IPS DF 6.9 (cell line): ENCODE results near the gene APBB2.

Experiments
- DNase-seq: peaks from one replicate; pipeline ENCODE4 v3.0.0-alpha.2; 2013; ENCODE audit warnings: low read depth, low spot score
- H3K27ac ChIP-seq: one replicate; pipeline ENCODE4 v1.5.1; 2013; ENCODE audit warnings: low read length, control low read depth
- H3K27me3 ChIP-seq: 2 replicates; pipeline ENCODE4 v1.6.1; 2013; ENCODE audit warnings: mild to moderate bottlenecking, low read length; ENCODE audit not compliant: control insufficient read depth, insufficient read depth
- H3K36me3 ChIP-seq: 2 replicates; pipeline ENCODE4 v1.6.1; 2013; ENCODE audit warnings: low read length; ENCODE audit not compliant: control insufficient read depth, insufficient read depth
- H3K4me1 ChIP-seq: 2 replicates; pipeline ENCODE4 v1.6.1; 2013; ENCODE audit warnings: low read length; ENCODE audit not compliant: control insufficient read depth, insufficient read depth
- H3K4me3 ChIP-seq: 2 replicates; pipeline ENCODE4 v1.5.1; 2013; ENCODE audit warnings: mild to moderate bottlenecking, low read length
- H3K9me3 ChIP-seq: 2 replicates; pipeline ENCODE4 v1.6.1; 2013; ENCODE audit warnings: low read length, inconsistent platforms; ENCODE audit not compliant: control insufficient read depth, insufficient read depth
- WGBS: extraction: QIAGEN DNeasy Blood & Tissue Kit; methylation state at CpG from one replicate; pipeline ENCODE4 v1.1.7; 2013; ENCODE audit warnings: mixed read lengths, missing lambda C conversion rate; ENCODE audit not compliant: insufficient read length, insufficient coverage; 5-methylcytosine and 5-hydroxymethylcytosine counted together

APBB2 gene

GRCh38 chr4:41108481-41108880 is 105.9 kb downstream of the APBB2 start:
- WGBS: no CpG with 5 or more reads among the region's 3 CpGs
- no peaks in the 10 kb centered on the region for H3K9me3 ChIP-seq
- H3K4me3 ChIP-seq: no peak overlapping the region
- H3K36me3 ChIP-seq: no peaks in the 10 kb centered on the region
- no peak for DNase-seq
- H3K4me1 ChIP-seq: no peaks in the 10 kb centered on the region
- H3K27me3 ChIP-seq: no peaks in the 10 kb centered on the region
- H3K27ac ChIP-seq: no peak overlapping the region

- WGBS: no CpG with 5 or more reads among the region's 7 CpGs
- no peaks in the 10 kb centered on the region for H3K27me3 ChIP-seq
- no peak overlapping the region for H3K4me3 ChIP-seq
- H3K27ac ChIP-seq: no peak overlapping the region
- no peak for DNase-seq
- no peaks in the 10 kb centered on the region for H3K36me3 ChIP-seq
- H3K9me3 ChIP-seq: no peaks in the 10 kb centered on the region
- no peaks in the 10 kb centered on the region for H3K4me1 ChIP-seq
Observed at GRCh38 chr4:41106694-41107419, 107.5 kb downstream of the APBB2 start.

- H3K9me3 ChIP-seq: no peaks in the 10 kb centered on the region
- DNase-seq: no peak
- no peak overlapping the region for H3K27ac ChIP-seq
Observed at GRCh38 chr4:41106081-41106480, 108.3 kb downstream of the APBB2 start.

GRCh38 chr4:41104155-41104554 is 110.2 kb downstream of the APBB2 start:
- H3K4me1 ChIP-seq: no peaks in the 10 kb centered on the region
- no peaks in the 10 kb centered on the region for H3K36me3 ChIP-seq
- no peak for DNase-seq
- H3K9me3 ChIP-seq: no peaks in the 10 kb centered on the region
- WGBS: no CpG with 5 or more reads among the region's 3 CpGs
- no peak overlapping the region for H3K27ac ChIP-seq
- no peaks in the 10 kb centered on the region for H3K27me3 ChIP-seq
- no peak overlapping the region for H3K4me3 ChIP-seq

More at GRCh38 chr4:41106081-41106480, 108.3 kb downstream of the APBB2 start:
- no peaks in the 10 kb centered on the region for H3K27me3 ChIP-seq
- H3K4me1 ChIP-seq: no peaks in the 10 kb centered on the region
- no peaks in the 10 kb centered on the region for H3K36me3 ChIP-seq
- H3K4me3 ChIP-seq: no peak overlapping the region

- Histone ChIP-seq H3K27ac (no peak overlapping the region), H3K4me3 (no peak overlapping the region), H3K36me3 (no peaks in the 10 kb centered on the region), H3K4me1 (no peaks in the 10 kb centered on the region), H3K9me3 (no peaks in the 10 kb centered on the region), H3K27me3 (no peaks in the 10 kb centered on the region)
- no peak for DNase-seq
- WGBS: no CpG with 5 or more reads among the region's 3 CpGs
Observed at GRCh38 chr4:41103657-41104056, 110.7 kb downstream of the APBB2 start.

GRCh38 chr4:41102414-41103092 is 111.8 kb downstream of the APBB2 start:
- H3K27ac ChIP-seq: no peak overlapping the region
- H3K36me3 ChIP-seq: no peaks in the 10 kb centered on the region
- no peaks in the 10 kb centered on the region for H3K27me3 ChIP-seq
- no peaks in the 10 kb centered on the region for H3K9me3 ChIP-seq
- DNase-seq: no peak
- H3K4me1 ChIP-seq: no peaks in the 10 kb centered on the region
- no CpG with 5 or more reads among the region's 9 CpGs for WGBS
- no peak overlapping the region for H3K4me3 ChIP-seq

GRCh38 chr4:41098093-41099048 is 116.0 kb downstream of the APBB2 start:
- DNase-seq: no peak
- no CpG with 5 or more reads among the region's 5 CpGs for WGBS
- no peak overlapping the region for H3K4me3 ChIP-seq

GRCh38 chr4:41095973-41096372 is 118.4 kb downstream of the APBB2 start:
- Histone ChIP-seq H3K9me3 (no peaks in the 10 kb centered on the region), H3K4me3 (no peak overlapping the region), H3K4me1 (no peaks in the 10 kb centered on the region), H3K27me3 (no peaks in the 10 kb centered on the region), H3K27ac (no peak overlapping the region), H3K36me3 (no peaks in the 10 kb centered on the region)
- DNase-seq: no peak
- no CpG with 5 or more reads among the region's 4 CpGs for WGBS

More at GRCh38 chr4:41098093-41099048, 116.0 kb downstream of the APBB2 start:
- Histone ChIP-seq H3K9me3 (no peaks in the 10 kb centered on the region), H3K4me1 (no peaks in the 10 kb centered on the region), H3K36me3 (no peaks in the 10 kb centered on the region), H3K27ac (no peak overlapping the region), H3K27me3 (no peaks in the 10 kb centered on the region)

GRCh38 chr4:41095192-41095872 is 119.0 kb downstream of the APBB2 start:
- no peaks in the 10 kb centered on the region for H3K36me3 ChIP-seq
- no peak overlapping the region for H3K27ac ChIP-seq
- H3K9me3 ChIP-seq: no peaks in the 10 kb centered on the region
- no peak overlapping the region for H3K4me3 ChIP-seq
- no peaks in the 10 kb centered on the region for H3K27me3 ChIP-seq
- WGBS: no CpG with 5 or more reads among the region's 2 CpGs
- DNase-seq: no peak
- no peaks in the 10 kb centered on the region for H3K4me1 ChIP-seq

- H3K27me3 ChIP-seq: no peaks in the 10 kb centered on the region
- H3K4me3 ChIP-seq: no peak overlapping the region
- WGBS: no CpG with 5 or more reads among the region's 3 CpGs
- no peak overlapping the region for H3K27ac ChIP-seq
- H3K36me3 ChIP-seq: no peaks in the 10 kb centered on the region
- no peak for DNase-seq
- H3K4me1 ChIP-seq: no peaks in the 10 kb centered on the region
- H3K9me3 ChIP-seq: no peaks in the 10 kb centered on the region
Observed at GRCh38 chr4:41092128-41092527, 122.2 kb downstream of the APBB2 start.
